CD4-positive, alpha-beta T cell (primary cell): ENCODE data around the gene CTR9. TPM values are rescaled to one million over a fixed set of nuclear protein-coding genes. Genes with fewer than 3 reads are reported as not detected.

Experiments
- ATAC-seq: fragments of 200-7000 bp; cut with Tn5 transposase; one replicate; pipeline ENCODE4 v1.10.0; 2022; ENCODE audit warnings: mild to moderate bottlenecking; ENCODE audit not compliant: poor library complexity
- CTCF ChIA-PET: fragments of 350-600 bp; sonication (Branson Sonifier 250); formaldehyde crosslinking; loops from one replicate; lab custom pipeline; 2021; ENCODE audit warnings: antibody characterized with exemption, inconsistent platforms; lab: Charles Lee
- POLR2A ChIA-PET: fragments of 350-600 bp; sonication (Branson Sonifier 250); formaldehyde crosslinking; loops from one replicate; lab custom pipeline; 2021; ENCODE audit warnings: antibody characterized with exemption, inconsistent platforms; lab: Charles Lee
- DNase-seq, 14 experiments: peaks; one replicate each; pipeline ENCODE4 v3.0.0-alpha.2; 2013 to 2020; ENCODE audit warnings: mixed read lengths in 2 of 14
- H3K27ac ChIP-seq, 2 donors: one replicate each; pipeline versions ENCODE4 v1.5.1 to v1.7.0; 2013; ENCODE audit warnings: low read length in 2 of 2, low read depth in 1 of 2, mild to moderate bottlenecking in 1 of 2
- H3K27me3 ChIP-seq, 2 experiments: 1 replicate in 1 of 2; 2 replicates in 1 of 2; pipeline versions ENCODE4 v1.6.1 to v1.7.0; 2013; ENCODE audit warnings: low read length in 2 of 2, control low read depth in 1 of 2, mild to moderate bottlenecking in 1 of 2, moderate library complexity in 1 of 2; ENCODE audit not compliant: insufficient read depth in 2 of 2, control insufficient read depth in 1 of 2
- H3K36me3 ChIP-seq: one replicate; pipeline ENCODE4 v1.6.1; 2013; ENCODE audit warnings: low read length, control low read depth; ENCODE audit not compliant: insufficient read depth
- H3K4me1 ChIP-seq: one replicate; pipeline ENCODE4 v1.6.1; 2013; ENCODE audit warnings: low read length, control low read depth; ENCODE audit not compliant: insufficient read depth
- H3K4me3 ChIP-seq: one replicate; pipeline ENCODE4 v1.5.1; 2013; ENCODE audit warnings: mild to moderate bottlenecking, low read length, moderate library complexity
- H3K9me3 ChIP-seq, 2 experiments: 1 replicate in 1 of 2; 2 replicates in 1 of 2; pipeline versions ENCODE4 v1.6.1 to v1.7.0; 2013; ENCODE audit warnings: low read length in 2 of 2, mild to moderate bottlenecking in 2 of 2, control low read depth in 1 of 2, moderate library complexity in 1 of 2; ENCODE audit not compliant: control insufficient read depth in 1 of 2, insufficient read depth in 1 of 2
- H3K27ac Mint-ChIP-seq: one replicate; pipeline ENCODE4 v1.8.0; 2020; ENCODE audit warnings: mixed read lengths
- H3K27me3 Mint-ChIP-seq: one replicate; pipeline ENCODE4 v1.8.0; 2021; ENCODE audit warnings: mixed read lengths
- H3K36me3 Mint-ChIP-seq: one replicate; pipeline ENCODE4 v1.8.0; 2021; ENCODE audit warnings: low read depth, mixed read lengths
- H3K4me1 Mint-ChIP-seq: one replicate; pipeline ENCODE4 v1.8.0; 2021; ENCODE audit warnings: low read depth, mixed read lengths
- H3K4me3 Mint-ChIP-seq: one replicate; pipeline ENCODE4 v1.8.0; 2020; ENCODE audit warnings: mild to moderate bottlenecking, mixed read lengths
- H3K9me3 Mint-ChIP-seq: one replicate; pipeline ENCODE4 v1.8.0; 2020; ENCODE audit warnings: mixed read lengths
- CTCF ChIP-seq: fragments of 200-600 bp; IDR thresholded peaks from one replicate; pipeline ENCODE4 v1.8.0; 2022; ENCODE audit warnings: antibody characterized with exemption, mild to moderate bottlenecking
- intact Hi-C, 2 experiments: fragments of 100-400 bp; cut with DNase I in 1 of 2; cut with micrococcal nuclease in 1 of 2; formaldehyde crosslinking; loops; one replicate each; pipeline versions ENCODE4 v1.15.1 to v1.9.0; 2023 to 2025; cut with DNase I, micrococcal nuclease
- total RNA-seq, 174 experiments: library from RNA in 2 of 174; stranded (reverse) in 2 of 174; gene quantifications; one replicate each; pipeline ENCODE4 v1.2.3 and lab custom pipeline; 2021 to 2026

The CTR9 gene
- total RNA-seq, 2 experiments from 2014 or later = 34.0 to 34.7 TPM

DNA sequence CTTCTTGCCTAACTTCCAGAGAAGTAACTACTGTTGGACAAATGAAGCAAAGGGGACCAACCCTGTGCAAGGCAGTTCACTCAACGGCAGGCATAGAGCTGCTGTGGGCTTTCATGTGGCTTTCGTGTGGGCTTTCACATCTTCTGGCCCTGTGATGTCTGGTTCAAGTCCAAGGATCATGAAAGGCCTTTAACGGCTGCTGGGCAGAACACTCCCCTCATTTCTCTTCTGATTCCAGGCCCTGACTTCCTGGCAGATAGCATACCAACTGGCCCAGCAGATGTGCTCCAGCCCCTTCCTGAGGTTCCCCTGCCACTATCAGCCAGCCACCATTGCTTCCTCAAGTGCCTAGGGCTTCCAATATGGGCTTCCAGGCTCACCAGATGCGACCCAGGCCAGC, 28.7 kb upstream of the CTR9 start:
- POLR2A ChIA-PET = no interaction called here
- Mint-ChIP-seq H3K4me1 (peaks cover 14% of the 10 kb centered on the region), H3K9me3 (no peaks in the 10 kb centered on the region), H3K36me3 (no peaks in the 10 kb centered on the region), H3K27ac (no peak overlapping the region), H3K4me3 (no peak overlapping the region), H3K27me3 (peaks cover 16% of the 10 kb centered on the region)
- intact Hi-C loops = no loop called here
- CTCF ChIA-PET = no interaction called here
- no peak for ATAC-seq
- no peak overlapping the region for H3K27ac ChIP-seq
- H3K27me3 ChIP-seq = no peaks in the 10 kb centered on the region
- no peak for DNase-seq
- no peaks in the 10 kb centered on the region for H3K36me3 ChIP-seq
- H3K4me3 ChIP-seq = no peak overlapping the region
- peaks cover 14% of the 10 kb centered on the region for H3K4me1 ChIP-seq
- no peaks in the 10 kb centered on the region for H3K9me3 ChIP-seq
- TF ChIP-seq CTCF = no peak

- Mint-ChIP-seq H3K27ac (no peak overlapping the region), H3K36me3 (no peaks in the 10 kb centered on the region), H3K4me3 (no peak overlapping the region), H3K4me1 (peaks cover 14% of the 10 kb centered on the region), H3K27me3 (peaks cover 12% of the 10 kb centered on the region), H3K9me3 (no peaks in the 10 kb centered on the region)
- ATAC-seq (peak; percentile 73), DNase-seq (peak in 3 of 14 experiments; percentile 46 to 70 (median 61))
- no peak overlapping the region for H3K4me3 ChIP-seq
- peaks cover 14% of the 10 kb centered on the region for H3K4me1 ChIP-seq
- intact Hi-C loops = no loop called here
- no peak overlapping the region for H3K27ac ChIP-seq
- no peaks in the 10 kb centered on the region for H3K36me3 ChIP-seq
- H3K9me3 ChIP-seq = no peaks in the 10 kb centered on the region
- no peaks in the 10 kb centered on the region for H3K27me3 ChIP-seq
- CTCF ChIA-PET = no interaction called here
- POLR2A ChIA-PET = no interaction called here
- TF ChIP-seq CTCF = no peak
Observed at GRCh38 chr11:10725114-10725906, 25.7 kb upstream of the CTR9 start.

GRCh38 chr11:10725907-10726253, 25.2 kb upstream of the CTR9 start:
- intact Hi-C loops = no loop called here
- Mint-ChIP-seq H3K4me3 (no peak overlapping the region), H3K4me1 (peaks cover 14% of the 10 kb centered on the region), H3K27ac (no peak overlapping the region), H3K36me3 (no peaks in the 10 kb centered on the region), H3K27me3 (peaks cover 12% of the 10 kb centered on the region), H3K9me3 (no peaks in the 10 kb centered on the region)
- Histone ChIP-seq H3K4me3 (no peak overlapping the region), H3K36me3 (no peaks in the 10 kb centered on the region), H3K9me3 (no peaks in the 10 kb centered on the region), H3K27me3 (no peaks in the 10 kb centered on the region), H3K27ac (no peak overlapping the region), H3K4me1 (peaks cover 14% of the 10 kb centered on the region)
- POLR2A ChIA-PET = no interaction called here
- CTCF ChIA-PET = no interaction called here
- ATAC-seq (peak; percentile 24), DNase-seq (no peak)
- no peak for TF ChIP-seq CTCF
